Measurements from ENCODE around the gene RAD51B.
A peak's percentile ranks its signal among the peaks of the same experiment; 100 is the strongest.

The RAD51B gene

DNA sequence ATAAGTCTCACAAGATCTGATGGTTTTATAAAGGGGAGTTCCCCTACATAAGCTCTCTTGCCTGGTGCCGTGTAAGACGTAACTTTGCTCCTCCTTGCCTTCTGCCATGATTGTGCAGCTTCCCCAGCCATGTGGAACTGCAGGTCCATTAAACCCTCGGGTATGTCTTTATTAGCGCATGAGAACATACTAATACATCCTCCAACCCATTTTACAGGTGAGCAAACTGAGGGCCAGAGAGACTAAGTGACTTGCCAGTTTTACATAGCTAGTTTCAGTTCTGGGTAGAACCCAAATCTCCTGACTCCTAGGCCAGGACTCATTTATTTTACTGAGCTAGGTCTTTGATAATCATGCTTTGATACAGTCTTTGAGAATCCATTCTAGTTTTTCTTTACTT is 406.9 kb downstream of the RAD51B start:
- Mint-ChIP-seq H3K36me3 (no peaks in the 10 kb centered on the region), H3K27ac (no peak overlapping the region), H3K4me3 (no peak overlapping the region), H3K9me3 (peaks cover 3% of the 10 kb centered on the region), H3K4me1 (no peaks in the 10 kb centered on the region), H3K27me3 (no peaks in the 10 kb centered on the region)
- no peak for DNase-seq (ENCODE audit: low spot score in 2 of 2)
- no peak for ATAC-seq (ENCODE audit: low read depth)

DNA sequence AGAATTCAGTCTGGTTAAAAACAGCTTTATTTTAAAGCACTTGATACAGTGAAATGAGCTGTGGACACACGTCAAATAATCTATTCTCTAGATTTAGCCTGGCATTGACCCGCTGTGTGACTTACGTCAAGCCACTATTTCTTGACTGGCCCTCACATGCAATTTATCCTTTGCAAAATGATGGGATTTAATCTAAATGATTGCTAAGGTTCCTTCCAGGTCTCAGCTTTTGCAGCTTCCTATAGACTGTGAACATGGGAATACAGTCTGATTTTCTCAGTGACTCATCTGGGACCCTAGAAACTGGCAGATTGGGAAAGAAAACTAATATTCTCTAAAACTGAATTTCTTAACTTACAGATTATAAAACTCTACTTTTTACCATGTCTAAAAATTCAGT is 409.1 kb downstream of the RAD51B start:
- no peaks in the 10 kb centered on the region for H3K4me1 Mint-ChIP-seq
- peaks cover 2% of the 10 kb centered on the region for H3K9me3 Mint-ChIP-seq

DNA sequence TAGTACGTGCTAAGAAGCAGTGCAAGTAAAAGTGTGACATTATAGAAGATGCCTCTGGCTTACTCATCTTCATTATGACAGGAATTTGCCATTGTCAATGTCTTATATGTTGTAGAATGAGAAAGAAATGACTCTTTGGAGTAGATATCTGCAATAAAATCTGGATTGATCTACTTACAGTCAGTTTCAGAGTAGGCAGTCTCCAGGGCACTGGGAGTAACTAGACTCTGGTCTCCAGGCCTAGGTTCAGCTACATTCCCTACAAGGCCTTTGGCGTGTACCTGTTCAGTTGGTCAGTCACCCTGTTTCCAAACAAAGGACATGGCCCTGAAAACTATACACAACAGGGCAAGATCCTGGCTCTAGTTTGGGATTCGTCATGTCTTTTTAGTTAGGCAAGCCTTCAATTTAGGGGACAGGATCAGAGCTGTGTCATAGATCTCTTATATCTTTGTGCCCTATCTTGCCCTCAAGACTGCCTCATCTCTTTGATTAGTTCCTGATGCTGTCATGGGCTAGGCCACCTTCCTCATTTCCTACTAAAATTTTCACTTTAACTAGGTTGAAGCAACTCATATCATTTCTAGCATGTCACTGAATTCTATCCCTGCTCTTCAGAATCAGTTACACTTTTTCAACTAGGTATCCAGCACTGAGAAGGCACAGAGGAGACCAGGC is 410.0 kb downstream of the RAD51B start:
- no peak for ATAC-seq (ENCODE audit: low read depth)
- Mint-ChIP-seq H3K27ac (no peak overlapping the region), H3K9me3 (peaks cover 2% of the 10 kb centered on the region), H3K27me3 (no peaks in the 10 kb centered on the region), H3K36me3 (no peaks in the 10 kb centered on the region), H3K4me3 (no peak overlapping the region), H3K4me1 (no peaks in the 10 kb centered on the region)
- DNase-seq (ENCODE audit: low spot score in 2 of 2), result no peak

More for the DNA sequence above, 409.1 kb downstream of the RAD51B start:
- no peaks in the 10 kb centered on the region for H3K27me3 Mint-ChIP-seq
- H3K4me3 Mint-ChIP-seq, result no peak overlapping the region
- no peak for DNase-seq (ENCODE audit: low spot score in 2 of 2)
- ATAC-seq (ENCODE audit: low read depth), result no peak
- no peaks in the 10 kb centered on the region for H3K36me3 Mint-ChIP-seq
- H3K27ac Mint-ChIP-seq, result no peak overlapping the region

DNA sequence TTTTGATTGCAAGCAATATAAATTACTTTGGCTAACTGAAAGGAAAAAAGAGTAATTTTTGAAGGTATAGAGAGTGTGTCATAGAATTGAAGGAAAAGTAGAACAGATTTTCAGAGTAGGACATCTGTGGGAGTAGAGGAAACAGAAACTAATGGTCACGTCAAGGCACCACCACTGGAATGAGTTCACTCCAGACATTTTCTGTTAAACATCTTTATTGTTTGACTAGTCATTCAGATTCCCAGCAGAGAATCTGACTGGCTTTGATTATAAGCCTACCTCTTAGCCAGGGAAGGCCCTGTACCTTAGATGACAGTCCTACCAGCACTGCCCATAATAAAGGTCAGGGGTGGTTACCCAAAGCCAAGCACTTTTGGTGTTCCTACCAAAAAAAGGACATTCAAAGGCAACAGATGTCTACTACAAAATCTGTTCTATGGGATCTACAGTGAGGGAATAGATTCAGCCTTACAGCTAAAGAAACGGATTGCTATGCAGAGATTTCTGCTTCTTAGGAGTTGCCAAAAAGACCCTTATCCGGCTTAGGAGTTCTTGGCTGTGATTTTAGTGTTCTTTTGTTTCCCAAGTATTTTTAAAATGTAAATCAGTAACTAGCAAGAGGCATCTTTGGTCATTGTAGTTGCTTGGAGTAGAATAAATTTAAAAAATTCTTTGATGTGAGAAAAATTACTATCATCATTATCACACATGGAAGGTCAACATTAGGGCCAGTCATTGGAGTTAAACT is 410.8 kb downstream of the RAD51B start:
- Mint-ChIP-seq H3K27ac (no peak overlapping the region), H3K4me3 (no peak overlapping the region), H3K4me1 (no peaks in the 10 kb centered on the region), H3K27me3 (no peaks in the 10 kb centered on the region), H3K36me3 (no peaks in the 10 kb centered on the region), H3K9me3 (peaks cover 1% of the 10 kb centered on the region)
- DNase-seq (ENCODE audit: low spot score in 2 of 2) (no peak), ATAC-seq (ENCODE audit: low read depth) (no peak)

DNA sequence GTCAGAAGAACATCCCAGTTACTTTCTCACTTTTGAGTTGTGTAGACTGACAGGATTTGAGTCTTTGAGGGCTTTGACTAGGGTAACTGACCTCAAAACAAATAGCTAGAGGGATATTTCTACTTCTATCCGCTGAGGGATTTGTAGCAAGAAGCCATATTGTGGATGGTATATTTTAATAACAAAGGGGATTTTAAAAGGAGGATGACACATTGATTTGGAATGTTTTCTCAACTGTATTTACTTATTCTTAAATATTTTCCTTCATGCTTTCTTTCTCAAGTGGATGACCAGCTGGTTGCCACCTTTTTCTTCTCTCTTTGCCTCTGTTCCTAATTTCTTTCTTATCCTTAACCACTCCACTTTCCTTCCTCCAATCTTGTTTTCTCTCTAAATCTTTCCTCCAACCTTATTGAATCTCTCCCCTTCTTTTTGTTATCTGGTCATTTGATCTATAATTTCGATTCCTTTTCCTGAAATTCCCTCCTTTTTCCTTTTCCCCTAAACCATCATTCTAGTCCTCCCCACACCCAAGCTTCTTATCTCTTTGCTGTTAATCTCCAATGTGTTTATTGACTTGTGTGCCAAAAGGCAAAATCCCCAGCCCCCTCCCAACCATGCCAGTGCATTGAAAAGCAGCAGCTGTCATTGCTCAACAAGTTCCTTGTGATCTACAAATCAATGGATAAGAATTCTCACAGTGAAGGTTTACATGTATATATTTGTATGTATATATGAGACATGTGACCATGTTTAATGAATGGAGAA is 411.6 kb downstream of the RAD51B start:
- Mint-ChIP-seq H3K27ac (no peak overlapping the region), H3K27me3 (no peaks in the 10 kb centered on the region), H3K36me3 (no peaks in the 10 kb centered on the region), H3K4me1 (no peaks in the 10 kb centered on the region), H3K4me3 (no peak overlapping the region), H3K9me3 (no peaks in the 10 kb centered on the region)
- ATAC-seq (ENCODE audit: low read depth) (no peak), DNase-seq (ENCODE audit: low spot score in 2 of 2) (no peak)

DNA sequence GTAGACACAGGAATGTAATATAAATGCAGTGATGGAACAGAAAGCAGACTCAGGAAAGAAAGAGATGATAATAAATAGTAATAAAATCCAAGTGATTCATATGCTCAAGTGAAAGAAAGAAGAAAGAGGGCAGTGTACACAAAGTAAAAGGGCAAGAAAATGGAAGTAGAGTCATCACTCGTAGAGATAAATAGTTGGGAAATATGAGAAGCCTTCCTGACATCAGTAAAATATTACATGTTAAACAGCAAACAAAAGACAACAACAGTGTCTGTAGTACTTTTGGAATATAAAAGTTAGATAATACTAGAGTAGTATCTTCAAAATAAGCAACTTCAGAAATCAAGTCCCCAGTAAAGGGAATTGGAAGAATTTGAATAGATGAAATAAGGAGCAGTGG is 412.3 kb downstream of the RAD51B start:
- Mint-ChIP-seq H3K27me3 (no peaks in the 10 kb centered on the region), H3K9me3 (no peaks in the 10 kb centered on the region), H3K4me3 (no peak overlapping the region), H3K27ac (no peak overlapping the region), H3K4me1 (no peaks in the 10 kb centered on the region), H3K36me3 (no peaks in the 10 kb centered on the region)
- ATAC-seq (ENCODE audit: low read depth) (no peak), DNase-seq (ENCODE audit: low spot score in 2 of 2) (no peak)

DNA sequence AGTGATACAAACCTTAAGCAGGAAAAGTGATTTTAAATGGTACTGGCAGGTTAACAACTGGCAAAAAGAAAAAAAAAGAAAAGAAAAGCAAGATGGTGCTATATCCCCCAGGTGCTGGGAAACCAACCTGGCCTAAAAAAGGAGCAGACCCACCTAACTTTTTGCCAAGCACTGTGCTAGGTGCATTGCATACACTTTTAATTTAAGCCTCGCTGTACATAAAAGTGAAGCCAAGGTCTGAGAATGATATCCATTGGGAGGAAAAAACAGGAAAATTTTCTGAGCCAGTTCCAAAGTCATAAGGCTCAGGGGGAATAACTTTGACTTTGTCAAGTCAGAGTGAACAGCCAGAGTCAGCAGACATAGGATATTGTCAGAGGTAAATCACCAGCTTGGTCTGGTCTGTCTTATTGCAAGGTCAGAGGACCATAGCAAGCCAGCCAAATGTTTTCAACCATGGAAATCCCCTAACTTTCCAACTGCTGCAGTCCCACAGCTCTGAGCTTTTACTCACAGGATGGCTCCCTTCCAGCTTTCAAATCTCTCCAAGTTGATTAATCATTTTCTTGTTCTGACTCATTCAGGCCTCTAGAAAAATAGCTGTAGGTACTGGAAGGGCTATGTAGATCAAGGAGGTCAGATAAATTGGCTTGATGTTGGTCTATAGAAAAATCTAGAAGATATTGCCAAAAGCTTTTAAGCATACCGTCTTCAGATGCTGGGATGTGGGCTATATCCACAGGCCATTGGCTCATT is 412.9 kb downstream of the RAD51B start:
- no peak overlapping the region for H3K4me3 Mint-ChIP-seq
- no peaks in the 10 kb centered on the region for H3K27me3 Mint-ChIP-seq
- no peaks in the 10 kb centered on the region for H3K36me3 Mint-ChIP-seq
- ATAC-seq (ENCODE audit: low read depth), result peak; percentile 24
- H3K27ac Mint-ChIP-seq, result no peak overlapping the region
- DNase-seq (ENCODE audit: low spot score in 2 of 2), result no peak
- H3K4me1 Mint-ChIP-seq, result no peaks in the 10 kb centered on the region
- no peaks in the 10 kb centered on the region for H3K9me3 Mint-ChIP-seq

DNA sequence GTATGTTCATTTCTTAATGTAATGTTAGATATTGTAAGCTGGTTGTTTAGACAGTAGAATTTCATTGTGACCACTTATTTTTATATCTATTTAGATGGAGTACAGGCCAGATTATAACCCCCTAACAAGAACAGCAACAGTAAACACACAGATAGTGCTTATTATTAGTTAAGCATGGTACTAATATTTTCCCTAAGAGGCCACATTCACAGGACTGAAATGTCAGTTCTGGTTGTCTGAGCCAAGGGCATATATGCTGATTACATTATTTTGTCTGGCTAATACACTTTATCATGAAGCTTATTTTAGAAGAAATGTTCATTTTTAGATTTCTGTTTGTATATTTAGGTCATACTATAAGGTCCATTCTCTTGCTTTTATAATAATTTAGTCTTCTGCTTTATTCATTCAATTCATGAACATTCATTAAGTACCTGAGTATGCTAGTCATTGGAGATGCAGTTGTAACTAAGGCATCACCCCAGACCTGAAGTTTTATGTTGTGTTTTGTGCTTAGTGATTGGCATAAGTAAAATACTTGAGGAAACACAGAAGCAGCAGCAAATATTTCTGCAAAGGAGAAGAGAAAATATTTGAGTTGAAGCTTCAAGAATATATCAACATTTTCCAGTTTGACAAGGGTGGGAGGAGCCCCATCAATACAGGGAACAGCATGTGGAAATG is 413.7 kb downstream of the RAD51B start:
- ATAC-seq (ENCODE audit: low read depth) (no peak), DNase-seq (ENCODE audit: low spot score in 2 of 2) (no peak)
- Mint-ChIP-seq H3K27me3 (no peaks in the 10 kb centered on the region), H3K9me3 (no peaks in the 10 kb centered on the region), H3K4me1 (peaks cover 2% of the 10 kb centered on the region), H3K27ac (no peak overlapping the region), H3K4me3 (no peak overlapping the region), H3K36me3 (peaks cover 3% of the 10 kb centered on the region)

DNA sequence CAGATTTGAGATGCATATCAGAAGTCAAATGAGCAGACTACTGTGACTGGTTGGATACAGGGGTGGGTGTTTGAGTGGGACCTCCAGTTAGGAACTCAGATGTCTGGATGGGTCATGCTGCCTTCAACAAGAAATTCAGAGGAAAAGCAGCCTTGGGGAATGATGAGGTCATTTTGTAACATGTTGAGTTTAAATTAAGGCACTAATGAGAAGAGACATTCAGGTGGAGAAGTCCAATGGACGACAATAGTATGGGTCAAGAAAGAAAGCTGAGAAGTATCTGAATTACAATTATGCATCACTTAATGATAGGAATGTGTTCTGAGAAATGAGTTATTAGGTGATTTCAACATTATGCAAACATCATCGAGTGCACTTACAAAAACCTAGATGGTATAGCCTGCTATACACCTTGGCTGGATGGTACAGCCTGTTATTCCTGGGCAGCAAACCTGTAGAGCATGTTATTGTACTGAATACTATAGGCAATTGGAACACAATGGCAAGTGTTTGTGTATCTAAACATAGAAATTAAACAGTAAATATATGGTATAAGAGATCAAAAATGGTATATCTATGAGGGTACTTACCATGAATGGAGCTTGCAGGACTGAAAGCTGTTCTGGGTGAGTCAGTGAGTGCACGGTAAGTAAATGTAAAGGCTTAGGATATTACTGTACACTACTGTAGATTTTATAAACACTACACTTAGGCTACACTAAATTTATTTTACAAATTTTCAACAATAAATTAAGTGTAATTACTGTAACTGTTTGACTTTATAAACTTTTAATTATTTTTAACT is 414.7 kb downstream of the RAD51B start:
- Mint-ChIP-seq H3K36me3 (peaks cover 3% of the 10 kb centered on the region), H3K27ac (no peak overlapping the region), H3K4me3 (no peak overlapping the region), H3K27me3 (no peaks in the 10 kb centered on the region), H3K4me1 (peaks cover 2% of the 10 kb centered on the region), H3K9me3 (no peaks in the 10 kb centered on the region)
- DNase-seq (ENCODE audit: low spot score in 2 of 2) (no peak), ATAC-seq (ENCODE audit: low read depth) (no peak)

DNA sequence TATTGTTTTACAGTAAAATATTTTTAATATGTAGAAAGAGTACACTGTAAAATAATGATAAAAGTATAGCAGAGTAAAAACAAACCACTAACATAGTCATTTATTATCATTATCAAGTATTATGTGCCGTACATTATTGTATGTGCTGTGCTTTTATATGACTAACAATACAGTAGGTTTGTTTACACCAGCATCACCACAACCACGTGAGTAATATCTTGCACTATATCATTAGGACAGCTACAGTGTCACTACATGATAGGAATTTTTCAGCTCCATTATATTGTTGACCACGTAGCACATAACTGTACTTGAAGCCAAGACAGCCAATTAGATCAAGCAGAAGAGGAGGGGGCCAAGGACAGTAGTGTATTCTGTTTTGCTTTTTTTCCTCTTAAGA is 415.4 kb downstream of the RAD51B start:
- ATAC-seq (ENCODE audit: low read depth) (no peak), DNase-seq (ENCODE audit: low spot score in 2 of 2) (no peak)
- peaks cover 4% of the 10 kb centered on the region for H3K4me1 Mint-ChIP-seq
- no peak overlapping the region for H3K4me3 Mint-ChIP-seq
- H3K27ac Mint-ChIP-seq, result no peak overlapping the region
- no peaks in the 10 kb centered on the region for H3K27me3 Mint-ChIP-seq
- H3K36me3 Mint-ChIP-seq, result peaks cover 5% of the 10 kb centered on the region
- H3K9me3 Mint-ChIP-seq, result no peaks in the 10 kb centered on the region

DNA sequence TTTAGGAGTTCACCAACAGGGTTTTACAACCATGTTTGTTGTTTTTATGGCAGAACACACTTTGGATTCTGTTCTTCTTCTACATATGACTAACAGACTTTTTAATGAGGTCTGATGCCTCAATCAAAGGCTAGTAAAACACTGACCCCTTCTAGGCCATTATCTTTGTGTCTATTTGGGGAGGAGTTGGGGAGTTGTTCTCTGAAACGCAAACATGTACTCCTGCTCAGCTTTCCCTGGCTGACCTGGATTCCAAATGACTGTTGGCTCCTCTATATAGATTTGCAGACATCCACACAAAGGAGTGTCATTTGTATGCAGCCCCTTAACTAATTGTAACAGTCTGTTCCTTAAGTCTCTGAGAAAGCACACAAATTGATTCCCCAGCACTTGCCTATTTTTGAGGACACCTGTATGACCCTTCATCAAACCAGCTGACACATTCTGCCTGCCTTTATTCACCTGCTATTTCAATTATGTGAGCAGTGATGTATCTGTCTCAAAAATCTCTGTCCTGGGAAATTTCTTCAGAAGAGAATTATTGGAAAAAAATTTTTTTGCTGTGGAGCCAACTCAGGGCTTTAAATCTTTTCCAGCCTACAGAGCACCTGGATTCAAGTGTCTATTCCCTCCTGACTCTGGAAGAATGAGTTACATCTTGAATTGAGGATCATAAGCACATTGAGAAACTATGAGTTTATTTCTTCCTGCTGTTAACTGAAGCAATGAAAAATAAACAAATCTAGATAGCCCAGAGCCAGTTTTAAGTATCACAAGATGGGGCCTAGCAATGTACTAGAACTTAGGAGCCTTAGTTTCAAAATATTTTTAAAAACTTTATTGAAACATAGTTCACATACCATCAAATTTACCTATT is 417.2 kb downstream of the RAD51B start:
- peaks cover 4% of the 10 kb centered on the region for H3K4me1 Mint-ChIP-seq
- H3K9me3 Mint-ChIP-seq, result no peaks in the 10 kb centered on the region
- DNase-seq (ENCODE audit: low spot score in 2 of 2) (no peak), ATAC-seq (ENCODE audit: low read depth) (no peak)
- no peak overlapping the region for H3K27ac Mint-ChIP-seq
- H3K27me3 Mint-ChIP-seq, result no peaks in the 10 kb centered on the region
- no peak overlapping the region for H3K4me3 Mint-ChIP-seq
- H3K36me3 Mint-ChIP-seq, result peaks cover 5% of the 10 kb centered on the region

DNA sequence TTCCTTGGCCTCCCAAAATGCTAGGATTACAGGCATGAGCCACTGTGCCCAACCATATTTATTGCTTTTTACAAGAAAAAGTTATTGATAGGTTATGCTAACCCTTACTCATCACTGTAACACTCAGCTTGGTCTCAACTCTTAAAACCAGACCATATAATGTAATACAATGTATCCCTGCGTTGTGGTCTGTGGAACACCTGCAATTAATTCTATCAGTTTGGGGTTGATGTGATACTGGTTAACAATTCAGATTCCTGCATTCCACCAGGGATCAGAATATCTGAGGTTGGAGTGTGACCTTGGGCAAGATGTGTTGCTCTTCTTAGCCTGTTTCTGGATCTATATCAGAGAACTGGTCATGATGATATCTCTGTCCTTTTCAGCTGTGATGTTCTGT is 419.0 kb downstream of the RAD51B start:
- Mint-ChIP-seq H3K9me3 (no peaks in the 10 kb centered on the region), H3K27ac (no peak overlapping the region), H3K4me3 (no peak overlapping the region), H3K4me1 (peaks cover 4% of the 10 kb centered on the region), H3K36me3 (peaks cover 5% of the 10 kb centered on the region), H3K27me3 (no peaks in the 10 kb centered on the region)
- DNase-seq (ENCODE audit: low spot score in 2 of 2) (no peak), ATAC-seq (ENCODE audit: low read depth) (no peak)

Data from memory B cell (primary cell).